Tibial nerve (tissue), 4 donors: ENCODE measurements around the gene PNPLA6. TPM values are rescaled to one million over a fixed set of nuclear protein-coding genes. Genes with fewer than 3 reads are reported as not detected.

ENCODE experiments used
- DNase-seq, 2 donors: peaks; one replicate each; pipeline ENCODE4 v3.0.0-alpha.2; 2019; ENCODE audit warnings: low spot score in 2 of 2
- H3K27ac ChIP-seq, 4 donors: fragments of 200-600 bp; sonication (generic) in 3 of 4; one replicate each; pipeline ENCODE4 v1.5.1; 2017 to 2019; ENCODE audit warnings: mild to moderate bottlenecking in 1 of 4
- H3K27me3 ChIP-seq, 2 donors: fragments of 200-600 bp; sonication (generic) in 1 of 2; one replicate each; pipeline versions ENCODE4 v1.5.1 to v1.6.0; 2017 to 2019
- H3K36me3 ChIP-seq, 3 donors: fragments of 200-600 bp; sonication (generic); one replicate each; pipeline ENCODE4 v1.5.1; 2018 to 2019
- H3K4me1 ChIP-seq, 4 donors: fragments of 200-600 bp; sonication (generic) in 3 of 4; one replicate each; pipeline ENCODE4 v1.5.1; 2017 to 2019
- H3K4me3 ChIP-seq, 4 donors: fragments of 200-600 bp; sonication (generic) in 3 of 4; one replicate each; pipeline ENCODE4 v1.5.1; 2017 to 2019; ENCODE audit warnings: mild to moderate bottlenecking in 1 of 4, moderate library complexity in 1 of 4
- H3K9me3 ChIP-seq, 4 donors: fragments of 200-600 bp; sonication (generic) in 3 of 4; one replicate each; pipeline ENCODE4 v1.5.1; 2017 to 2019
- CTCF ChIP-seq, 5 experiments: fragments of 200-600 bp in 3 of 5; fragments of 450-650 bp in 2 of 5; sonication (generic) in 3 of 5; IDR thresholded peaks; one replicate each; pipeline ENCODE4 v1.5.1; 2016 to 2019; ENCODE audit warnings: antibody characterized with exemption in 5 of 5, mild to moderate bottlenecking in 3 of 5, moderate library complexity in 2 of 5
- EP300 ChIP-seq, 2 donors: sonication (generic); formaldehyde crosslinking; IDR thresholded peaks; one replicate each; pipeline ENCODE4 v1.6.1; 2017; ENCODE audit warnings: antibody characterized with exemption in 2 of 2, mild to moderate bottlenecking in 1 of 2
- POLR2A ChIP-seq, 2 donors: fragments of 450-650 bp; IDR thresholded peaks; one replicate each; pipeline ENCODE4 v1.6.1; 2017; ENCODE audit warnings: antibody characterized with exemption in 2 of 2, mild to moderate bottlenecking in 2 of 2, moderate library complexity in 2 of 2
- whole genome bisulfite sequencing, 2 donors: methylation state at CpG; one replicate each; pipeline ENCODE4 v1.1.5; 2018; 5-methylcytosine and 5-hydroxymethylcytosine counted together
- small RNA-seq: library from RNA; depleted of rRNA; stranded (forward); fragments of <200 nt; gene quantifications from one replicate; pipeline ENCODE3, GENCODE V24; 2016
- total RNA-seq, 4 donors: library from RNA; depleted of rRNA; stranded (reverse); fragments of >200 nt; gene quantifications; one replicate each; pipeline ENCODE4 v1.1.0, GENCODE V29; 2016

Gene PNPLA6
- total RNA-seq, 4 donors from 2014 or later, result 66.3 to 138 (median 68.3) TPM

- TF ChIP-seq POLR2A (IDR thresholded peaks at IDR 0.05), result no peak
- TF ChIP-seq EP300 (IDR thresholded peaks at IDR 0.05), result no peak
- no peak for TF ChIP-seq CTCF (IDR thresholded peaks at IDR 0.05)
- 63 to 81% methylated on average over 4 to 10 of the region's 17 CpGs for WGBS, 2 donors
- no peak for DNase-seq
- Histone ChIP-seq H3K4me3 (no peak overlapping the region), H3K9me3 (no peaks in the 10 kb centered on the region), H3K27me3 (peaks cover 0 to 35% of the 10 kb centered on the region in 2 donors), H3K36me3 (no peaks in the 10 kb centered on the region), H3K27ac (no peak overlapping the region), H3K4me1 (no peaks in the 10 kb centered on the region)
Measured at GRCh38 chr19:7606289-7606688, 70.8 kb downstream of the PNPLA6 start.

- Histone ChIP-seq H3K36me3 (no peaks in the 10 kb centered on the region), H3K9me3 (no peaks in the 10 kb centered on the region), H3K27me3 (peaks cover 0 to 27% of the 10 kb centered on the region in 2 donors), H3K4me3 (no peak overlapping the region), H3K4me1 (no peaks in the 10 kb centered on the region), H3K27ac (no peak overlapping the region)
- no peak for TF ChIP-seq POLR2A (IDR thresholded peaks at IDR 0.05)
- TF ChIP-seq EP300 (IDR thresholded peaks at IDR 0.05), result no peak
- TF ChIP-seq CTCF (IDR thresholded peaks at IDR 0.05), result no peak
- 69 to 76% methylated on average over 6 to 9 of the region's 10 CpGs for WGBS, 2 donors
- DNase-seq, result no peak
Measured at GRCh38 chr19:7607212-7607873, 71.8 kb downstream of the PNPLA6 start.

- no peak for DNase-seq
Measured at GRCh38 chr19:7607874-7608560, 72.5 kb downstream of the PNPLA6 start.

GRCh38 chr19:7610491-7611240 lies 75.1 kb downstream of the PNPLA6 start:
- no peaks in the 10 kb centered on the region for H3K36me3 ChIP-seq
- no peak overlapping the region for H3K4me3 ChIP-seq
- no peak overlapping the region for H3K27ac ChIP-seq
- no peaks in the 10 kb centered on the region for H3K4me1 ChIP-seq
- 77 to 83% methylated on average over 30 to 31 of the region's 31 CpGs for WGBS, 2 donors
- H3K27me3 ChIP-seq, result peaks cover 0 to 12% of the 10 kb centered on the region in 2 donors
- TF ChIP-seq CTCF (IDR thresholded peaks at IDR 0.05) (no peak), EP300 (IDR thresholded peaks at IDR 0.05) (no peak), POLR2A (IDR thresholded peaks at IDR 0.05) (no peak)
- DNase-seq, result no peak
- H3K9me3 ChIP-seq, result no peaks in the 10 kb centered on the region

More at GRCh38 chr19:7607874-7608560, 72.5 kb downstream of the PNPLA6 start:
- no peak overlapping the region for H3K27ac ChIP-seq
- H3K4me3 ChIP-seq, result no peak overlapping the region
- H3K4me1 ChIP-seq, result no peaks in the 10 kb centered on the region
- TF ChIP-seq CTCF (IDR thresholded peaks at IDR 0.05) (no peak), POLR2A (IDR thresholded peaks at IDR 0.05) (no peak), EP300 (IDR thresholded peaks at IDR 0.05) (no peak)
- peaks cover 0 to 20% of the 10 kb centered on the region in 2 donors for H3K27me3 ChIP-seq
- no peaks in the 10 kb centered on the region for H3K9me3 ChIP-seq
- H3K36me3 ChIP-seq, result no peaks in the 10 kb centered on the region
- WGBS, 2 donors, result 85 to 89% methylated on average over 14 to 18 of the region's 25 CpGs

Small RNA genes within 50 kb of the gene (small RNA-seq; reads per million reads assigned to genes)
- not detected for gene AC008878.2

Other genes starting within 250 kb of the PNPLA6 start
- gene INSR, start 241.3 kb upstream of the PNPLA6 start, total RNA-seq, result 100 to 1,000 TPM; 150 to 420 (median 196) TPM
- gene ARHGEF18, start 186.8 kb upstream of the PNPLA6 start, total RNA-seq, result 10 to 100 TPM; 19.9 to 58.5 (median 31.9) TPM
- gene PEX11G, start 46.7 kb upstream of the PNPLA6 start, total RNA-seq, result 1 to 10 TPM; 4.4 to 9.2 (median 7.8) TPM
- gene ZNF358, start 19.6 kb upstream of the PNPLA6 start, total RNA-seq, result 10 to 100 TPM; 40.0 to 84.0 (median 69.2) TPM
- 10 to 100 TPM; 21.3 to 52.2 (median 31.3) TPM for gene MCOLN1, start 13.1 kb upstream of the PNPLA6 start, total RNA-seq
- gene CAMSAP3, start 60.1 kb downstream of the PNPLA6 start, total RNA-seq, result not detected
- 10 to 100 TPM; 51.6 to 62.0 (median 54.3) TPM for gene XAB2, start 93.8 kb downstream of the PNPLA6 start, total RNA-seq
- gene PET100, start 94.1 kb downstream of the PNPLA6 start, total RNA-seq, result 10 to 100 TPM; 10.8 to 39.9 (median 30.6) TPM
- gene PCP2, start 98.0 kb downstream of the PNPLA6 start, total RNA-seq, result not detected
- 10 to 100 TPM in 2 of 4 donors, 1 to 10 TPM in 2; 8.7 to 24.0 (median 13.0) TPM for gene STXBP2, start 101.4 kb downstream of the PNPLA6 start, total RNA-seq
- gene RETN, start 133.3 kb downstream of the PNPLA6 start, total RNA-seq, result not detected
- 1 to 10 TPM in 1 of 4 donors, not detected in 3; 1.5 TPM for gene MCEMP1, start 141.4 kb downstream of the PNPLA6 start, total RNA-seq
- 10 to 100 TPM; 26.9 to 47.5 (median 37.0) TPM for gene TRAPPC5, start 145.1 kb downstream of the PNPLA6 start, total RNA-seq
- 1 to 10 TPM in 1 of 4 donors, under 1 TPM in 1, not detected in 2; 0.90 to 1.0 TPM for gene FCER2, start 166.4 kb downstream of the PNPLA6 start, total RNA-seq
- gene CLEC4G, start 196.4 kb downstream of the PNPLA6 start, total RNA-seq, result 10 to 100 TPM in 1 of 4 donors, 1 to 10 TPM in 1, under 1 TPM in 1, not detected in 1; 0.59 to 16.5 (median 1.7) TPM
- gene CD209, start 211.8 kb downstream of the PNPLA6 start, total RNA-seq, result 10 to 100 TPM in 1 of 4 donors, 1 to 10 TPM in 3; 2.6 to 12.6 (median 5.0) TPM
- 1 to 10 TPM in 1 of 4 donors, not detected in 3; 2.4 TPM for gene CLEC4M, start 227.5 kb downstream of the PNPLA6 start, total RNA-seq